WTC11 (cell line): ENCODE data around the gene VSIR. TPM values are rescaled to one million over a fixed set of nuclear protein-coding genes. Genes with fewer than 3 reads are reported as not detected.

Experiments
- ATAC-seq: fragments of 200-7000 bp; cut with Tn5 transposase; 2 replicates; pipeline ENCODE4 v1.10.0; 2021; ENCODE audit warnings: mild to moderate bottlenecking, moderate library complexity
- CTCF ChIA-PET: fragments of 300-600 bp; sonication (Branson Sonifier 250); formaldehyde crosslinking; loops from one replicate; lab custom pipeline; 2021; ENCODE audit warnings: antibody characterized with exemption; lab: Charles Lee
- POLR2A ChIA-PET: fragments of 350-600 bp; sonication (Branson Sonifier 250); formaldehyde crosslinking; loops from one replicate; lab custom pipeline; 2021; ENCODE audit warnings: antibody characterized with exemption; lab: Charles Lee
- DNase-seq: peaks from one replicate; pipeline ENCODE4 v3.0.0; 2021; ENCODE audit warnings: low spot score
- H3K27ac Mint-ChIP-seq: 2 replicates; pipeline ENCODE4 v1.8.0; 2021; ENCODE audit warnings: mixed read lengths
- H3K27me3 Mint-ChIP-seq: 2 replicates; pipeline ENCODE4 v1.8.0; 2021; ENCODE audit warnings: low read depth, mild to moderate bottlenecking, moderate library complexity, mixed read lengths
- H3K36me3 Mint-ChIP-seq: 2 replicates; pipeline ENCODE4 v1.8.0; 2021; ENCODE audit warnings: mixed read lengths
- H3K4me1 Mint-ChIP-seq: 2 replicates; pipeline ENCODE4 v1.8.0; 2022; ENCODE audit warnings: mixed read lengths
- H3K4me3 Mint-ChIP-seq: 2 replicates; pipeline ENCODE4 v1.8.0; 2021; ENCODE audit warnings: mild to moderate bottlenecking, moderate library complexity, mixed read lengths
- H3K9me3 Mint-ChIP-seq: 2 replicates; pipeline ENCODE4 v1.8.0; 2021; ENCODE audit warnings: mixed read lengths
- ATF6 ChIP-seq: sonication (generic); formaldehyde crosslinking; IDR thresholded peaks from 2 replicates; pipeline ENCODE4 v1.8.1; 2023; ENCODE audit warnings: mild to moderate bottlenecking, missing genetic modification reagents
- CBFB ChIP-seq: sonication (generic); formaldehyde crosslinking; IDR thresholded peaks from 2 replicates; pipeline ENCODE4 v1.8.1; 2022; ENCODE audit warnings: mild to moderate bottlenecking, low read depth, missing genetic modification reagents
- CREB1 ChIP-seq: sonication (generic); formaldehyde crosslinking; IDR thresholded peaks from 2 replicates; pipeline ENCODE4 v1.8.0; 2023; ENCODE audit warnings: mild to moderate bottlenecking, missing genetic modification reagents
- CTCF ChIP-seq: fragments of 200-600 bp; IDR thresholded peaks from 2 replicates; pipeline ENCODE4 v1.8.0; 2022; ENCODE audit warnings: antibody characterized with exemption
- E2F4 ChIP-seq: sonication (generic); formaldehyde crosslinking; IDR thresholded peaks from 2 replicates; pipeline ENCODE4 v1.8.1; 2022; ENCODE audit warnings: low read depth, mild to moderate bottlenecking, moderate library complexity, missing genetic modification reagents, borderline replicate concordance
- ERG ChIP-seq: fragments of 250-450 bp; sonication (Bioruptor Pico); IDR thresholded peaks from 2 replicates; pipeline ENCODE4 v1.8.0; 2021; ENCODE audit warnings: mild to moderate bottlenecking
- ESRRA ChIP-seq: sonication (generic); formaldehyde crosslinking; IDR thresholded peaks from 2 replicates; pipeline ENCODE4 v1.8.1; 2022; ENCODE audit warnings: mild to moderate bottlenecking, missing genetic modification reagents, borderline replicate concordance
- IRF1 ChIP-seq: sonication (generic); formaldehyde crosslinking; IDR thresholded peaks from 2 replicates; pipeline ENCODE4 v1.8.0; 2023; ENCODE audit warnings: missing genetic modification reagents
- IRF2 ChIP-seq: sonication (generic); formaldehyde crosslinking; IDR thresholded peaks from 2 replicates; pipeline ENCODE4 v1.8.0; 2022; ENCODE audit warnings: low read depth, missing genetic modification reagents, borderline replicate concordance
- JAZF1 ChIP-seq: fragments of 250-450 bp; sonication (Bioruptor Pico); IDR thresholded peaks from 2 replicates; pipeline ENCODE4 v1.9.0; 2021; ENCODE audit warnings: moderate library complexity, mild to moderate bottlenecking, inconsistent platforms
- MAX ChIP-seq: sonication (generic); formaldehyde crosslinking; IDR thresholded peaks from 2 replicates; pipeline ENCODE4 v1.8.0; 2022; ENCODE audit warnings: mild to moderate bottlenecking, missing genetic modification reagents
- MXD4 ChIP-seq: fragments of 250-450 bp; sonication (Bioruptor Pico); IDR thresholded peaks from 2 replicates; pipeline ENCODE4 v1.8.0; 2021; ENCODE audit warnings: mild to moderate bottlenecking, moderate library complexity, borderline replicate concordance
- NFYB ChIP-seq: sonication (generic); formaldehyde crosslinking; conservative IDR thresholded peaks from 2 replicates; pipeline ENCODE4 v1.8.0; 2022; ENCODE audit warnings: low read depth, missing genetic modification reagents
- NR1H2 ChIP-seq: sonication (generic); formaldehyde crosslinking; IDR thresholded peaks from 2 replicates; pipeline ENCODE4 v1.9.0; 2021; ENCODE audit warnings: mild to moderate bottlenecking, moderate library complexity, missing genetic modification reagents
- OVOL2 ChIP-seq: fragments of 250-450 bp; sonication (Bioruptor Pico); IDR thresholded peaks from 2 replicates; pipeline ENCODE4 v1.9.0; 2021; ENCODE audit warnings: mild to moderate bottlenecking, borderline replicate concordance
- RORB ChIP-seq: fragments of 250-450 bp; sonication (Bioruptor Pico); IDR thresholded peaks from 2 replicates; pipeline ENCODE4 v1.9.0; 2021; ENCODE audit warnings: mild to moderate bottlenecking
- SMAD4 ChIP-seq: sonication (generic); formaldehyde crosslinking; IDR thresholded peaks from 2 replicates; pipeline ENCODE4 v1.8.0; 2022; ENCODE audit warnings: mild to moderate bottlenecking, missing genetic modification reagents
- ZNF263 ChIP-seq: sonication (generic); formaldehyde crosslinking; IDR thresholded peaks from 2 replicates; pipeline ENCODE4 v1.8.1; 2022; ENCODE audit warnings: low read depth, mild to moderate bottlenecking, moderate library complexity, missing genetic modification reagents
- ZNF416 ChIP-seq: fragments of 250-450 bp; sonication (Bioruptor Pico); IDR thresholded peaks from 2 replicates; pipeline ENCODE4 v1.9.0; 2021; ENCODE audit warnings: mild to moderate bottlenecking, inconsistent platforms
- ZNF425 ChIP-seq: fragments of 250-450 bp; sonication (Bioruptor Pico); conservative IDR thresholded peaks from 2 replicates; pipeline ENCODE4 v1.9.0; 2021; ENCODE audit warnings: mild to moderate bottlenecking
- total RNA-seq: library from RNA; stranded (reverse); gene quantifications from 3 replicates; pipeline ENCODE4 v1.2.3, GENCODE V29; 2021
- TF ChIP-seq, protein P1 (sequence below): sonication (generic); formaldehyde crosslinking; IDR thresholded peaks from 2 replicates; pipeline ENCODE4 v1.8.1; 2023; ENCODE audit warnings: mild to moderate bottlenecking, moderate library complexity, missing genetic modification reagents

Gene VSIR
- total RNA-seq, 1 experiment from 2014 or later = 0.74 TPM

DNA sequence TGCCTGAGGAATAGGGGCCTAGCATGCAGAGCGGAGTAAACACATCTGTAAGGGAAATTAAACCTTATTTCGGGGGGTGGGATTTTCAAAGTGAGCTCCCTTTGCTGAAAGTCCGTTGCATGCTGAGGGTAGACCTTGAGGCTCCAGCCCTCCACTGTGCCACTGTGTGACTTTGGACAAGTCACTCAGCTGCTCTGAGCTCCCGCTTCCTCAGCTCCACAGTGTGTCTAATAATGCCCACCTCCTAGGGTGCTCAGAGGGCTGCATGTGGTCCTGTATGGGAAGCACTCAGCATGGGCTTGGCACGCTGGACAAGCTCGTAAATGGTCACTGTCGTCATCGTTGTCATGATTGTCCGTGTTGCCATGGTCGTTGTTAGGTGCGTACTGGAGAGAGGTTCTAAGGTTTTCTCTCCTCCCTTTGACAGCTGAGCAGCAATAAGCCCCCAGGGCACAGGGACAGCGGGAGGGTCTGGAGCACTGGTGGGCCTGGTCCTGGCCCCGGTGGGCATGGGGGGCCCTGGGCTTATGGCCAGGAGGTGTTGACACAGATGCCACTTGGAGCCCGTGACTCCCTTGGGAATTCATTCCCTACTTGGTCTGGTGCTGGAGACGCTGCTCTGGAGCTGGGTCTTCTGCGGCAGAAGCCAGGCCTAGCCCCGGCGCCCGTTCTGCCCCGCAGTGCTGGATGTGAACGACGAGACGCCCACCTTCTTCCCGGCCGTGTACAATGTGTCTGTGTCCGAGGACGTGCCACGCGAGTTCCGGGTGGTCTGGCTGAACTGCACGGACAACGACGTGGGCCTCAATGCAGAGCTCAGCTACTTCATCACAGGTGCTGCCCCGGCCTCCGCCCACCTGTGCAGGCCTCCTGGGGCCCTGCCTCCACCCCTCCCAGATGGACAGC is 66.9 kb downstream of the VSIR start:
- ChIA-PET CTCF (interaction anchor here (0.8 to 5.9 kb wide), 28 partner anchors 11 to 803 kb away, joined by 3 to 158 read pairs (median 5); partner anchors contain the start of genes C10orf105, CDH23, SLC29A3 and VSIR), POLR2A (no interaction called here)
- H3K27me3 Mint-ChIP-seq = no peaks in the 10 kb centered on the region; the same call in 1 of the 2 replicates
- ATAC-seq = no peak
- no peak overlapping the region for H3K4me3 Mint-ChIP-seq
- no peaks in the 10 kb centered on the region for H3K9me3 Mint-ChIP-seq
- no peak overlapping the region for H3K27ac Mint-ChIP-seq
- H3K36me3 Mint-ChIP-seq = no peaks in the 10 kb centered on the region
- no peaks in the 10 kb centered on the region for H3K4me1 Mint-ChIP-seq
- TF ChIP-seq CTCF (no peak), NFYB (CRISPR knock-in tag) (no peak), ERG (CRISPR knock-in tag) (no peak), CBFB (CRISPR knock-in tag) (no peak), ZNF416 (CRISPR knock-in tag) (no peak), OVOL2 (CRISPR knock-in tag) (no peak), IRF1 (CRISPR knock-in tag) (no peak), ESRRA (CRISPR knock-in tag) (no peak), MXD4 (CRISPR knock-in tag) (no peak), SMAD4 (no peak), CREB1 (no peak), NR1H2 (CRISPR knock-in tag) (no peak)
- no peak for DNase-seq

GRCh38 chr10:71705582-71705981 is 67.7 kb downstream of the VSIR start:
- CTCF ChIA-PET = interaction anchor here (0.8 to 5.9 kb wide), 22 partner anchors 10 to 802 kb away, joined by 3 to 158 read pairs (median 4); partner anchors contain the start of genes C10orf105, CDH23, SLC29A3 and VSIR
- DNase-seq (no peak), ATAC-seq (no peak)
- H3K27ac Mint-ChIP-seq = no peak overlapping the region
- H3K27me3 Mint-ChIP-seq = no peaks in the 10 kb centered on the region; the same call in 1 of the 2 replicates
- no peaks in the 10 kb centered on the region for H3K4me1 Mint-ChIP-seq
- no peaks in the 10 kb centered on the region for H3K9me3 Mint-ChIP-seq
- POLR2A ChIA-PET = no interaction called here
- H3K36me3 Mint-ChIP-seq = no peaks in the 10 kb centered on the region
- H3K4me3 Mint-ChIP-seq = no peak overlapping the region
- TF ChIP-seq ZNF263 (CRISPR knock-in tag) (no peak), E2F4 (no peak), IRF2 (CRISPR knock-in tag) (no peak), JAZF1 (no peak), ATF6 (CRISPR knock-in tag) (no peak), ZNF425 (no peak), MAX (CRISPR knock-in tag) (no peak), RORB (CRISPR knock-in tag) (no peak), CREB1 (no peak)
- TF ChIP-seq, protein P1, sequence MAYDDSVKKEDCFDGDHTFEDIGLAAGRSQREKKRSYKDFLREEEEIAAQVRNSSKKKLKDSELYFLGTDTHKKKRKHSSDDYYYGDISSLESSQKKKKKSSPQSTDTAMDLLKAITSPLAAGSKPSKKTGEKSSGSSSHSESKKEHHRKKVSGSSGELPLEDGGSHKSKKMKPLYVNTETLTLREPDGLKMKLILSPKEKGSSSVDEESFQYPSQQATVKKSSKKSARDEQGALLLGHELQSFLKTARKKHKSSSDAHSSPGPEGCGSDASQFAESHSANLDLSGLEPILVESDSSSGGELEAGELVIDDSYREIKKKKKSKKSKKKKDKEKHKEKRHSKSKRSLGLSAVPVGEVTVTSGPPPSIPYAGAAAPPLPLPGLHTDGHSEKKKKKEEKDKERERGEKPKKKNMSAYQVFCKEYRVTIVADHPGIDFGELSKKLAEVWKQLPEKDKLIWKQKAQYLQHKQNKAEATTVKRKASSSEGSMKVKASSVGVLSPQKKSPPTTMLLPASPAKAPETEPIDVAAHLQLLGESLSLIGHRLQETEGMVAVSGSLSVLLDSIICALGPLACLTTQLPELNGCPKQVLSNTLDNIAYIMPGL (CRISPR knock-in tag) = no peak
